HepG2 (cell line): ENCODE measurements around the gene NLGN3. TPM values are rescaled to one million over a fixed set of nuclear protein-coding genes. Genes with fewer than 3 reads are reported as not detected.

Experiments used
- ADNP ChIP-seq: sonication (generic); formaldehyde crosslinking; IDR thresholded peaks from 2 replicates; pipeline ENCODE4 v1.4.0; 2020; ENCODE audit warnings: missing genetic modification reagents
- HCFC1 ChIP-seq: fragments of 150-350 bp; IDR thresholded peaks from 2 replicates; pipeline ENCODE4 v1.6.1; 2014; ENCODE audit warnings: low read depth, low read length
- IRF2 ChIP-seq: IDR thresholded peaks from 2 replicates; pipeline ENCODE4 v1.6.1; 2018; ENCODE audit warnings: missing genetic modification reagents, missing compliant biosample characterization
- RFX3 ChIP-seq: IDR thresholded peaks from 2 replicates; pipeline ENCODE4 v1.6.1; 2016; ENCODE audit warnings: missing biosample characterization, missing genetic modification reagents
- U2AF2 ChIP-seq: fragments of 200-400 bp; formaldehyde crosslinking; IDR thresholded peaks from 2 replicates; pipeline ENCODE4 v1.6.1; 2017; ENCODE audit warnings: low read depth, mild to moderate bottlenecking, low read length
- ZC3H13 ChIP-seq: sonication (generic); formaldehyde crosslinking; IDR thresholded peaks from 2 replicates; pipeline ENCODE4 v1.8.1; 2023; ENCODE audit warnings: mild to moderate bottlenecking, missing genetic modification reagents, moderate library complexity
- polyA plus RNA-seq, 8 experiments: library from polyadenylated mRNA; depleted of rRNA in 3 of 8; stranded (reverse) in 7 of 8; unstranded in 1 of 8; fragments of >200 nt; fragmentation: Illumina TruSeq in 4 of 8; extraction: Trizol in 4 of 8; gene quantifications; 2 replicates each; pipeline versions ENCODE4 v1.2.1 to v1.2.3, GENCODE V29; 2011 to 2016; ENCODE audit warnings: low read depth in 4 of 8, missing spikeins in 1 of 8, mixed read lengths in 1 of 8; ENCODE audit not compliant: insufficient read depth in 1 of 8
- total RNA-seq, 5 experiments: library from RNA; depleted of rRNA; stranded (reverse); fragments of >200 nt; fragmentation: Illumina TruSeq; extraction: Trizol; gene quantifications; 2 replicates each; pipeline ENCODE4 v1.2.3, GENCODE V29; 2016; ENCODE audit warnings: low read depth in 1 of 5
- TF ChIP-seq, protein P1 (sequence below), 2 experiments: IDR thresholded peaks; 2 replicates each; pipeline ENCODE4 v1.6.1; 2011 to 2012; ENCODE audit warnings: low read length in 2 of 2, borderline replicate concordance in 1 of 2, low read depth in 1 of 2, mild to moderate bottlenecking in 1 of 2, moderate library complexity in 1 of 2
- TF ChIP-seq, protein P2 (sequence below): IDR thresholded peaks from 2 replicates; pipeline ENCODE4 v1.6.1; 2018; ENCODE audit warnings: missing genetic modification reagents
- TF ChIP-seq, protein P3 (sequence below), 2 experiments: fragments of 450-650 bp in 1 of 2; sonication (generic) in 1 of 2; formaldehyde crosslinking; IDR thresholded peaks; 2 replicates each; pipeline versions ENCODE4 v1.5.0 to v1.8.0; 2020 to 2022; ENCODE audit warnings: mild to moderate bottlenecking in 1 of 2, missing genetic modification reagents in 1 of 2
- TF ChIP-seq, protein P4 (sequence below): sonication (generic); formaldehyde crosslinking; IDR thresholded peaks from 2 replicates; pipeline ENCODE4 v1.5.0; 2020; ENCODE audit warnings: missing genetic modification reagents, mild to moderate bottlenecking, borderline replicate concordance
- TF ChIP-seq, protein P5 (sequence below): sonication (generic); formaldehyde crosslinking; conservative IDR thresholded peaks from 2 replicates; pipeline ENCODE4 v1.8.1; 2023; ENCODE audit warnings: missing genetic modification reagents
- TF ChIP-seq, protein P6 (sequence below): sonication (generic); formaldehyde crosslinking; IDR thresholded peaks from 2 replicates; pipeline ENCODE4 v1.4.0; 2020; ENCODE audit warnings: missing genetic modification reagents

NLGN3 gene
- total and polyA plus RNA-seq, 2 of the 13 experiments (the other 11 are each of a cell fraction or from before 2014, with no cell fraction given), result 0.04 to 0.16 TPM

DNA sequence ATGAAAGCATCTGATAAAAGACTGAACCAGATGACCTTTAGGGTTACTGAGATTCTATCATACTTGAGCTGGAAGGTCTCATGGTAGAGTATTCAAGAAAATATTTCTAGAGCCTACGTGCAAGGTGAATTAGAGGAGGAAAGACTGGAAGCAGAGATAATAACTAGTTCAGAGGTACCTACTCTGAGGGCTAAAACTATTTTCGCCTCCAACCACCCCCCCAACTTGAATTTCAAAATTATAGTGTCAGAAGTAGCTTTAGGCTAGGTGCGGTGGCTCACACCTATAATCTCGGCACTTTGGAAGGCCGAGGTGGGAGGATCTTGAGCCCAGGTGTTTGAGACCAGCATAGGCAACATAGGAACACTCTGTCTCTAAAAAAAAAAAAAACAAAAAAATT, 30.9 kb downstream of the NLGN3 start (continued):
- TF ChIP-seq, protein P1, sequence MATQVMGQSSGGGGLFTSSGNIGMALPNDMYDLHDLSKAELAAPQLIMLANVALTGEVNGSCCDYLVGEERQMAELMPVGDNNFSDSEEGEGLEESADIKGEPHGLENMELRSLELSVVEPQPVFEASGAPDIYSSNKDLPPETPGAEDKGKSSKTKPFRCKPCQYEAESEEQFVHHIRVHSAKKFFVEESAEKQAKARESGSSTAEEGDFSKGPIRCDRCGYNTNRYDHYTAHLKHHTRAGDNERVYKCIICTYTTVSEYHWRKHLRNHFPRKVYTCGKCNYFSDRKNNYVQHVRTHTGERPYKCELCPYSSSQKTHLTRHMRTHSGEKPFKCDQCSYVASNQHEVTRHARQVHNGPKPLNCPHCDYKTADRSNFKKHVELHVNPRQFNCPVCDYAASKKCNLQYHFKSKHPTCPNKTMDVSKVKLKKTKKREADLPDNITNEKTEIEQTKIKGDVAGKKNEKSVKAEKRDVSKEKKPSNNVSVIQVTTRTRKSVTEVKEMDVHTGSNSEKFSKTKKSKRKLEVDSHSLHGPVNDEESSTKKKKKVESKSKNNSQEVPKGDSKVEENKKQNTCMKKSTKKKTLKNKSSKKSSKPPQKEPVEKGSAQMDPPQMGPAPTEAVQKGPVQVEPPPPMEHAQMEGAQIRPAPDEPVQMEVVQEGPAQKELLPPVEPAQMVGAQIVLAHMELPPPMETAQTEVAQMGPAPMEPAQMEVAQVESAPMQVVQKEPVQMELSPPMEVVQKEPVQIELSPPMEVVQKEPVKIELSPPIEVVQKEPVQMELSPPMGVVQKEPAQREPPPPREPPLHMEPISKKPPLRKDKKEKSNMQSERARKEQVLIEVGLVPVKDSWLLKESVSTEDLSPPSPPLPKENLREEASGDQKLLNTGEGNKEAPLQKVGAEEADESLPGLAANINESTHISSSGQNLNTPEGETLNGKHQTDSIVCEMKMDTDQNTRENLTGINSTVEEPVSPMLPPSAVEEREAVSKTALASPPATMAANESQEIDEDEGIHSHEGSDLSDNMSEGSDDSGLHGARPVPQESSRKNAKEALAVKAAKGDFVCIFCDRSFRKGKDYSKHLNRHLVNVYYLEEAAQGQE (IDR thresholded peaks at IDR 0.05; ENCODE audit: borderline replicate concordance in 1 of 2, low read depth in 1 of 2, low read length in 2 of 2), result no peak
- TF ChIP-seq, protein P2, sequence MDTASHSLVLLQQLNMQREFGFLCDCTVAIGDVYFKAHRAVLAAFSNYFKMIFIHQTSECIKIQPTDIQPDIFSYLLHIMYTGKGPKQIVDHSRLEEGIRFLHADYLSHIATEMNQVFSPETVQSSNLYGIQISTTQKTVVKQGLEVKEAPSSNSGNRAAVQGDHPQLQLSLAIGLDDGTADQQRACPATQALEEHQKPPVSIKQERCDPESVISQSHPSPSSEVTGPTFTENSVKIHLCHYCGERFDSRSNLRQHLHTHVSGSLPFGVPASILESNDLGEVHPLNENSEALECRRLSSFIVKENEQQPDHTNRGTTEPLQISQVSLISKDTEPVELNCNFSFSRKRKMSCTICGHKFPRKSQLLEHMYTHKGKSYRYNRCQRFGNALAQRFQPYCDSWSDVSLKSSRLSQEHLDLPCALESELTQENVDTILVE, result no peak
- TF ChIP-seq RFX3 (CRISPR knock-in tag) (no peak), ADNP (CRISPR knock-in tag) (no peak), HCFC1 (no peak), IRF2 (CRISPR knock-in tag) (no peak), U2AF2 (no peak), ZC3H13 (CRISPR knock-in tag) (no peak)
- TF ChIP-seq, protein P3, sequence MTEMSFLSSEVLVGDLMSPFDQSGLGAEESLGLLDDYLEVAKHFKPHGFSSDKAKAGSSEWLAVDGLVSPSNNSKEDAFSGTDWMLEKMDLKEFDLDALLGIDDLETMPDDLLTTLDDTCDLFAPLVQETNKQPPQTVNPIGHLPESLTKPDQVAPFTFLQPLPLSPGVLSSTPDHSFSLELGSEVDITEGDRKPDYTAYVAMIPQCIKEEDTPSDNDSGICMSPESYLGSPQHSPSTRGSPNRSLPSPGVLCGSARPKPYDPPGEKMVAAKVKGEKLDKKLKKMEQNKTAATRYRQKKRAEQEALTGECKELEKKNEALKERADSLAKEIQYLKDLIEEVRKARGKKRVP (CRISPR knock-in tag; IDR thresholded peaks at IDR 0.05), result no peak
- TF ChIP-seq, protein P4, sequence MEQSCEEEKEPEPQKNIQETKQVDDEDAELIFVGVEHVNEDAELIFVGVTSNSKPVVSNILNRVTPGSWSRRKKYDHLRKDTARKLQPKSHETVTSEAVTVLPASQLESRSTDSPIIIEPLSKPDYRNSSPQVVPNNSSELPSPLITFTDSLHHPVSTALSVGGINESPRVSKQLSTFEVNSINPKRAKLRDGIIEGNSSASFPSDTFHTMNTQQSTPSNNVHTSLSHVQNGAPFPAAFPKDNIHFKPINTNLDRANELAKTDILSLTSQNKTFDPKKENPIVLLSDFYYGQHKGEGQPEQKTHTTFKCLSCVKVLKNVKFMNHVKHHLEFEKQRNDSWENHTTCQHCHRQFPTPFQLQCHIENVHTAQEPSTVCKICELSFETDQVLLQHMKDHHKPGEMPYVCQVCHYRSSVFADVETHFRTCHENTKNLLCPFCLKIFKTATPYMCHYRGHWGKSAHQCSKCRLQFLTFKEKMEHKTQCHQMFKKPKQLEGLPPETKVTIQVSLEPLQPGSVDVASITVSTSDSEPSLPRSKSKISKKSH (CRISPR knock-in tag), result no peak
- TF ChIP-seq, protein P5, sequence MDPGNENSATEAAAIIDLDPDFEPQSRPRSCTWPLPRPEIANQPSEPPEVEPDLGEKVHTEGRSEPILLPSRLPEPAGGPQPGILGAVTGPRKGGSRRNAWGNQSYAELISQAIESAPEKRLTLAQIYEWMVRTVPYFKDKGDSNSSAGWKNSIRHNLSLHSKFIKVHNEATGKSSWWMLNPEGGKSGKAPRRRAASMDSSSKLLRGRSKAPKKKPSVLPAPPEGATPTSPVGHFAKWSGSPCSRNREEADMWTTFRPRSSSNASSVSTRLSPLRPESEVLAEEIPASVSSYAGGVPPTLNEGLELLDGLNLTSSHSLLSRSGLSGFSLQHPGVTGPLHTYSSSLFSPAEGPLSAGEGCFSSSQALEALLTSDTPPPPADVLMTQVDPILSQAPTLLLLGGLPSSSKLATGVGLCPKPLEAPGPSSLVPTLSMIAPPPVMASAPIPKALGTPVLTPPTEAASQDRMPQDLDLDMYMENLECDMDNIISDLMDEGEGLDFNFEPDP, result no peak
- TF ChIP-seq, protein P6, sequence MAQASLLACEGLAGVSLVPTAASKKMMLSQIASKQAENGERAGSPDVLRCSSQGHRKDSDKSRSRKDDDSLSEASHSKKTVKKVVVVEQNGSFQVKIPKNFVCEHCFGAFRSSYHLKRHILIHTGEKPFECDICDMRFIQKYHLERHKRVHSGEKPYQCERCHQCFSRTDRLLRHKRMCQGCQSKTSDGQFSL, result no peak
- TF ChIP-seq, all 625 proteins: peak for 0
